Neural progenitor cell (in vitro differentiated cells): ENCODE measurements around the gene GH1. TPM values are rescaled to one million over a fixed set of nuclear protein-coding genes. Genes with fewer than 3 reads are reported as not detected.
"Not testable (repeated sequence)": the region's sequence is repeated elsewhere in the genome, so short reads cannot be mapped to it uniquely, and the experiment has no call there.

Source experiments
- DNase-seq: peaks from one replicate; pipeline ENCODE4 v3.0.0-alpha.2; 2016; ENCODE audit warnings: low spot score
- H2AFZ ChIP-seq: fragments of 200-600 bp; sonication (generic); replicated peaks from 2 replicates; pipeline ENCODE4 v1.6.1; 2016; ENCODE audit warnings: antibody characterized with exemption
- H3F3A ChIP-seq: fragments of 200-600 bp; sonication (generic); 2 replicates; pipeline ENCODE4 v1.6.1; 2016; ENCODE audit warnings: antibody characterized with exemption, low read depth
- H3K27ac ChIP-seq: fragments of 200-600 bp; sonication (generic); 2 replicates; pipeline ENCODE4 v1.5.1; 2016; ENCODE audit warnings: mild to moderate bottlenecking
- H3K27me3 ChIP-seq: fragments of 200-600 bp; sonication (generic); 2 replicates; pipeline ENCODE4 v1.6.1; 2016; ENCODE audit warnings: mild to moderate bottlenecking, moderate library complexity
- H3K36me3 ChIP-seq: fragments of 200-600 bp; sonication (generic); 2 replicates; pipeline ENCODE4 v1.5.1; 2016
- H3K4me1 ChIP-seq: fragments of 200-600 bp; sonication (generic); 2 replicates; pipeline ENCODE4 v1.6.1; 2016; ENCODE audit warnings: mixed run types
- H3K4me2 ChIP-seq: fragments of 200-600 bp; sonication (generic); 2 replicates; pipeline ENCODE4 v1.6.1; 2016
- H3K4me3 ChIP-seq: fragments of 200-600 bp; sonication (generic); 2 replicates; pipeline ENCODE4 v1.5.1; 2016
- H3K79me2 ChIP-seq: fragments of 200-600 bp; sonication (generic); 2 replicates; pipeline ENCODE4 v1.6.1; 2016; ENCODE audit warnings: low read depth
- H3K9ac ChIP-seq: fragments of 200-600 bp; sonication (generic); 2 replicates; pipeline ENCODE4 v1.6.1; 2016
- H3K9me3 ChIP-seq: fragments of 200-600 bp; sonication (generic); 2 replicates; pipeline ENCODE4 v1.5.1; 2016; ENCODE audit warnings: low read depth
- H4K20me1 ChIP-seq: fragments of 200-600 bp; sonication (generic); 2 replicates; pipeline ENCODE4 v1.6.1; 2016; ENCODE audit warnings: low read depth
- H3K27ac Mint-ChIP-seq: 3 replicates; pipeline ENCODE4 v1.8.0; 2021; ENCODE audit warnings: mixed read lengths
- H3K27me3 Mint-ChIP-seq: 2 replicates; pipeline ENCODE4 v1.8.0; 2022; ENCODE audit warnings: low read depth, mild to moderate bottlenecking, inconsistent platforms, moderate library complexity, mixed read lengths; ENCODE audit not compliant: insufficient read depth
- H3K36me3 Mint-ChIP-seq: 3 replicates; pipeline ENCODE4 v1.8.0; 2021; ENCODE audit warnings: mixed read lengths
- H3K4me1 Mint-ChIP-seq: 3 replicates; pipeline ENCODE4 v1.8.0; 2021; ENCODE audit warnings: mixed read lengths
- H3K4me3 Mint-ChIP-seq: 3 replicates; pipeline ENCODE4 v1.8.0; 2021; ENCODE audit warnings: mild to moderate bottlenecking, moderate library complexity, mixed read lengths
- H3K9me3 Mint-ChIP-seq: 3 replicates; pipeline ENCODE4 v1.8.0; 2020; ENCODE audit warnings: mixed read lengths
- CTCF ChIP-seq: fragments of 200-600 bp; sonication (generic); IDR thresholded peaks from 2 replicates; pipeline ENCODE4 v1.5.1; 2017; ENCODE audit warnings: antibody characterized with exemption, mild to moderate bottlenecking
- small RNA-seq: library from RNA; depleted of rRNA; stranded (forward); fragments of <200 nt; gene quantifications from one replicate; pipeline ENCODE3, GENCODE V24; 2015
- total RNA-seq: library from RNA; depleted of rRNA; stranded (reverse); fragments of >200 nt; gene quantifications from 2 replicates; pipeline ENCODE4 v1.2.3, GENCODE V29; 2015; ENCODE audit warnings: low replicate concordance

The GH1 gene
- total RNA-seq, 1 donor from 2014 or later: not detected

DNA sequence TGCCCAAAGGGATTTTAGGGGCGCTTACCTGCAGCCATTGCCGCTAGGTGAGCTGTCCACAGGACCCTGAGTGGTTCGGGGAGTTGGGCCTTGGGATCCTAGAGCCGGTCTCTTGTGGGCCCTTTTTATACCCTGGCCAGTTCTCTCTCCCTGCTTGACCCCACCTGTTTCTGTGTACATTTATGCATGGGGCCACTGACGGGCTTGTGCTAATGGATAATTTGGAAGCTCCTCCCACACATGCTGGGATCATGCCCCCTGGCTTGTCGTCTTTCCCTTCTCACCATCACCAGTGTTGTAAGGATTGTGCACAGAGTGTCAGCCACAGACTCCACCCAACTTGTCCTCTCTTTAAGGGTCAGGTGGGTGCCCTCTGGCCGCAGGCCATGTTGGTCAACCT is 45.1 kb downstream of the GH1 start, which contains the start of gene CSH2:
CSH2 (minus strand) TSS at position 101 of the 400 bp plus-strand sequence; CDS start at position 38, 63 bp downstream.
- not testable (repeated sequence) for H3K4me2 ChIP-seq, DNase-seq, H3K4me3 Mint-ChIP-seq, H3K9ac ChIP-seq, H3K27me3 ChIP-seq, H3K36me3 Mint-ChIP-seq, H3K36me3 ChIP-seq, H3K27ac ChIP-seq, H3K27me3 Mint-ChIP-seq, H3K4me1 ChIP-seq, H3K9me3 ChIP-seq, H3K4me3 ChIP-seq, H3K27ac Mint-ChIP-seq, H4K20me1 ChIP-seq, H3K9me3 Mint-ChIP-seq, H3F3A ChIP-seq, H3K4me1 Mint-ChIP-seq, H3K79me2 ChIP-seq, H2AFZ ChIP-seq

DNA sequence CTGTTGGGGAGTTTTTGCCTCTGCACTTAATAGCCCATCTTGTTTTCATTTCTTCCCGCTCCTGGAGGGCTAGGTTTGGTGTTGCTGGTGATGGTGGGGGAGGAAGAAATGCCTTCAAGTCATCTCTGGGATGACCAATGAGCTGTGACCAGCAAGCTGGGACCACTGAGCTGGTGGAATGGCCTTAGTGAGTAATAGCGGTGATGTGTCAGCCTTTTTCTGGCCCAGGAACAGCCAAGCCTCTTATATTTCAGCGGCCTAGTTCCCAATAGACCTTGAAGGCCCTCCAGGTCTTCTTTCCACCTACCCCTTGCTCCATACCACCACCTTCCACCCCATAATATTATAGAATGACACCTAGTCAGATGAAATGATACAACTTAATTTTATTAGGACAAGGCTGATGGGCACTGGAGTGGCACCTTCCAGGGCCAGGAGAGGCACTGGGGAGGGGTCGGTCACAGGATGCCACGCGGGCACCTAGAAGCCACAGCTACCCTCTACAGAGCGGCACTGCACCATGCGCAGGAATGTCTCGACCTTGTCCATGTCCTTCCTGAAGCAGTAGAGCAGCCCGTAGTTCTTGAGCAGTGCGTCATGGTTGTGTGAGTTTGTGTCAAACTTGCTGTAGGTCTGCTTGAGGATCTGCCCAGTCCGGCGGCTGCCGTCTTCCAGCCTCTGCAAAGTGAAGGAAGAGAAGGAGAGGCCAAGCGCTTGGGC is 46.8 kb downstream of the GH1 start:
- not testable (repeated sequence) for H3K4me1 ChIP-seq, H3K9me3 Mint-ChIP-seq, H3K9ac ChIP-seq, H3K4me3 Mint-ChIP-seq, H3F3A ChIP-seq, H3K36me3 ChIP-seq, H3K27me3 Mint-ChIP-seq, H3K79me2 ChIP-seq, H3K4me1 Mint-ChIP-seq, H3K27ac Mint-ChIP-seq, H3K4me2 ChIP-seq, H3K36me3 Mint-ChIP-seq, H3K27me3 ChIP-seq, H3K4me3 ChIP-seq, DNase-seq, H3K27ac ChIP-seq, H2AFZ ChIP-seq, H3K9me3 ChIP-seq, H4K20me1 ChIP-seq

GRCh38 chr17:63870292-63870665 is 48.4 kb downstream of the GH1 start:
- not testable (repeated sequence) for H3K27ac Mint-ChIP-seq, H2AFZ ChIP-seq, H3K9me3 ChIP-seq, H3K4me1 Mint-ChIP-seq, H3K9me3 Mint-ChIP-seq, H3K4me3 ChIP-seq, H3K4me1 ChIP-seq, H3K36me3 ChIP-seq, H3F3A ChIP-seq, H3K4me2 ChIP-seq, H3K9ac ChIP-seq, H3K27me3 Mint-ChIP-seq, H3K36me3 Mint-ChIP-seq, H3K27me3 ChIP-seq, H3K79me2 ChIP-seq, H4K20me1 ChIP-seq, H3K27ac ChIP-seq, DNase-seq, H3K4me3 Mint-ChIP-seq

DNA sequence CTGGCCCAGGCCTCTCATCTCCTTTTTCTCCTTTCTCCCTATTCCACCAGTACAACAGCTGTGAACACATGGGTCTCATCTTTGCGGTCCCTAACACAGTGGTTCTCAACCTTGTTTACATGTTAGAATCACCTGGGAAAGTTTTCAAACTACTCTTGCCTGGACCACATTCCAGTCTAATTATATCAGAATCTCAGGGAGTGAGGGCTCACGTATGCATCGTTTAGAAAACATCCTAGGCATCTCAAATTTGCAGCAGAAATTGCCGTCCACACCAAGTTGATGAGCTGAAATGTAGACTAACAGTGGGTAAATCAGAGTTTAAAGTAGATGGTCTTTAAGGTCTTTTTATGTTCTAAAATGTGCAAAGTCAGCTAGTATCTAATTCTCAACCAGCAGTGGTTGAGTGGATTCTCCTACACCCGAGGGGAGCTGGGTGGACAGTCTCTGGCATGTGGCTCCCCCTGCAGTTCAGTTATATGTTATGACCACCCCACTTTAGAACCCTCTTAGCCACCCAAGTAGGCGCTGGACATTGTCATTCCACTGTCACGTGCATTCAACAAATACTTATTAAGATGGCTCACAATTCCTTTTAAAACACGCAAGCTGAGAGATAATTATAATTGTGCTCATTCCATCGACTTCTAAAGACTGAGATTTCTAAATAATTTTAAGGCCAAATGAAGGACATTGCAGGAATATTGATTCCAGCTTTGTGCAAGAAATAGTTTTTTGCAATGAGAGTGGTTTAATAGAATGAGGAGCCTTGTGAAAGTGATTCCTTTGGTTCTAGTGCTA is 48.9 kb downstream of the GH1 start:
- peak; percentile 24 for DNase-seq
- not testable (repeated sequence) for H3K4me1 ChIP-seq, H3K9me3 ChIP-seq, H3K36me3 Mint-ChIP-seq, H2AFZ ChIP-seq, H3F3A ChIP-seq, H3K9ac ChIP-seq, H3K27ac Mint-ChIP-seq, H3K36me3 ChIP-seq, H3K9me3 Mint-ChIP-seq, H3K27me3 Mint-ChIP-seq, H3K4me1 Mint-ChIP-seq, H3K4me2 ChIP-seq, H3K27ac ChIP-seq, H3K4me3 Mint-ChIP-seq, H3K4me3 ChIP-seq, H4K20me1 ChIP-seq, H3K27me3 ChIP-seq, H3K79me2 ChIP-seq
- peak; percentile 47 for TF ChIP-seq CTCF

Small RNAs within 50 kb of the gene (small RNA-seq; reads per million reads assigned to genes)
- gene AC040958.1 (not detected), gene AC127029.1 (not detected), gene GH1 (not detected)

Other genes with a start within 250 kb of the GH1 start
- 7.0 and 36.9 TPM in 2 replicates for gene LIMD2, start 218.7 kb downstream of the GH1 start, total RNA-seq
- gene STRADA, start 177.0 kb downstream of the GH1 start, total RNA-seq: 46.6 and 69.6 TPM in 2 replicates
- 49.2 and 60.8 TPM in 2 replicates for gene CCDC47, start 145.2 kb downstream of the GH1 start, total RNA-seq
- 87.4 and 104 TPM in 2 replicates for gene DDX42, start 144.7 kb downstream of the GH1 start, total RNA-seq
- gene PSMC5, start 91.4 kb downstream of the GH1 start, total RNA-seq: 49.6 and 69.7 TPM in 2 replicates
- gene FTSJ3, start 91.2 kb downstream of the GH1 start, total RNA-seq: 21.8 and 44.3 TPM in 2 replicates
- gene SMARCD2, start 76.2 kb downstream of the GH1 start, total RNA-seq: 80.7 and 100 TPM in 2 replicates
- gene CSH2, start 45.2 kb downstream of the GH1 start, total RNA-seq: not detected in 2 replicates
- not detected in 2 replicates for gene GH2, start 36.9 kb downstream of the GH1 start, total RNA-seq
- gene CSH1, start 22.3 kb downstream of the GH1 start, total RNA-seq: not detected in 2 replicates
- gene CSHL1, start 7.6 kb downstream of the GH1 start, total RNA-seq: not detected in 2 replicates
- gene CD79B, start 13.5 kb upstream of the GH1 start, total RNA-seq: 1.6 TPM in 1 of 2 replicates, not detected in the other
- gene SCN4A, start 54.1 kb upstream of the GH1 start, total RNA-seq: 1.8 and 4.2 TPM in 2 replicates
- 0.95 and 1.5 TPM in 2 replicates for gene PRR29, start 79.5 kb upstream of the GH1 start, total RNA-seq
- gene ICAM2, start 101.8 kb upstream of the GH1 start, total RNA-seq: not detected in 2 replicates
- gene ERN1, start 211.3 kb upstream of the GH1 start, total RNA-seq: 2.4 and 4.3 TPM in 2 replicates